GM12874 (cell line): ENCODE measurements around the gene PCCA.

Source experiments
- TF ChIP-seq, protein P1 (sequence below): IDR thresholded peaks from 2 replicates; pipeline ENCODE4 v1.5.1; 2011; ENCODE audit warnings: low read depth, mild to moderate bottlenecking, control low read depth, low read length, moderate library complexity; ENCODE audit not compliant: insufficient read depth

Gene PCCA

DNA sequence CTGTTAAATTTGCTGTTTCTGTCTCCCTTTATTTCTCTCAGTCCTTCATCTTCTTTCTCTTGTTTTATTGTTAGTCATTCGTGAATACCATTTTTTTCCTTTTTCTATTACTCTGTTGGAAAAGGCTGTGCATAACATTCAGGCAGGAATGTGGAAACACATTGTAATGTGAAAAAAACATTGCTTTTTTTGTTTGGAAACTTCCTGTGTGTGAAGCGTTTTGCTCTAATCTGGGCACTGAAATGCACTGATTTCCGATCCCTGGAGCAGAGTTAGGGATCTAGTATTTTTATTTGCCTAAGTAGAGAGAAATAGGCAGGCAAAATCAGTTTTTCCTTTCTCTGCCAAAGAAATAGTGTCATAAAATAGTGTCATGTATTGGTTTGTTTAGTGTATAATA is 155.5 kb downstream of the PCCA start:
- TF ChIP-seq, protein P1, sequence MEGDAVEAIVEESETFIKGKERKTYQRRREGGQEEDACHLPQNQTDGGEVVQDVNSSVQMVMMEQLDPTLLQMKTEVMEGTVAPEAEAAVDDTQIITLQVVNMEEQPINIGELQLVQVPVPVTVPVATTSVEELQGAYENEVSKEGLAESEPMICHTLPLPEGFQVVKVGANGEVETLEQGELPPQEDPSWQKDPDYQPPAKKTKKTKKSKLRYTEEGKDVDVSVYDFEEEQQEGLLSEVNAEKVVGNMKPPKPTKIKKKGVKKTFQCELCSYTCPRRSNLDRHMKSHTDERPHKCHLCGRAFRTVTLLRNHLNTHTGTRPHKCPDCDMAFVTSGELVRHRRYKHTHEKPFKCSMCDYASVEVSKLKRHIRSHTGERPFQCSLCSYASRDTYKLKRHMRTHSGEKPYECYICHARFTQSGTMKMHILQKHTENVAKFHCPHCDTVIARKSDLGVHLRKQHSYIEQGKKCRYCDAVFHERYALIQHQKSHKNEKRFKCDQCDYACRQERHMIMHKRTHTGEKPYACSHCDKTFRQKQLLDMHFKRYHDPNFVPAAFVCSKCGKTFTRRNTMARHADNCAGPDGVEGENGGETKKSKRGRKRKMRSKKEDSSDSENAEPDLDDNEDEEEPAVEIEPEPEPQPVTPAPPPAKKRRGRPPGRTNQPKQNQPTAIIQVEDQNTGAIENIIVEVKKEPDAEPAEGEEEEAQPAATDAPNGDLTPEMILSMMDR = no peak

GRCh38 chr13:100245104-100245503 is 156.2 kb downstream of the PCCA start:
- TF ChIP-seq, protein P1 = no peak

DNA sequence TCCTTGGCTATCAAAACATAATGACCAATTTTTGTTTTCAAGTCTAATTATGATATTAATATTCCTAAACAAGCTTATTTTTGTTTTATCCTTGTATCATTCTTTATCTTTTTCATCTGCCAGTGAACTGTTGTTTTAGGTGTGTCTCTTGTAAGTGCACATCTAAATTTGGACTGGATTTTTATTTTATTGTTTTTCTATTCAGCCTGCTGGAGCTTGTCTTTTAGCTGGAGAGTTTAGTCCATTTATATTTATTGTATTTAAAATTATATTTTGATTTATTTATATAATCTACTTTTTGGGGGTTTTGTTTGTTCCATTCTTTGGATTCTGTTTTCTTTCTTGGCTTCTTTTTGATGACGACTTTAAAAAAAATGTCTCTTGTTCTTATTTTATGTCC is 159.0 kb downstream of the PCCA start:
- TF ChIP-seq, protein P1 = no peak

- TF ChIP-seq, protein P1 = no peak
Measured at GRCh38 chr13:100254002-100254401, 165.1 kb downstream of the PCCA start.

- TF ChIP-seq, protein P1 = no peak
Measured at GRCh38 chr13:100262404-100262803, 173.5 kb downstream of the PCCA start.

- TF ChIP-seq, protein P1 = no peak
Measured at GRCh38 chr13:100266026-100266425, 177.1 kb downstream of the PCCA start.

DNA sequence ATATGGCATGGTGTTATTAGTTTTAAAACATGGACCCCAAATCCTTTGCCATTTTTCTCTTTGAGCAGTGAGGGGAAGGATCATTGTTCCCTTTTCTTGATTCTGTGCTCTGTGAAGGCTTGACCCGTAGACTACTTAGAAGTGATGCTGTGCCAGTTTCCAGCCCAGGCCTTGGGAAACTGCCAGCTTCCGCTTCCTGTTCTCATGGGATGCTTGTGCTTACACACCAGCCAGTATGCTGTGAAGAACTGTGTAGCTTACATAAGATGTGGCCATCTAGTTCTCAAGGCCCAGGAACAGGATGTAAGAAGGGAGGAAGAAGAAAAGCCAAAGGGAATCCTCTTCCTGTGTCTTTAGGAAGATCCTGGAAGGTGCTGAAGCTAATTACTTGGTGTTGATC is 180.9 kb downstream of the PCCA start:
- TF ChIP-seq, protein P1 = no peak

GRCh38 chr13:100273138-100273537 is 184.2 kb downstream of the PCCA start:
- TF ChIP-seq, protein P1 = no peak
